DMS79 (cell line): ENCODE results near the gene CTSZ.
"Not testable (repeated sequence)": the region's sequence is repeated elsewhere in the genome, so short reads cannot be mapped to it uniquely, and the experiment has no call there.

Source experiments
- DNase-seq: peaks from one replicate; lab custom pipeline; 2025; lab: John Stamatoyannopoulos, UW

The CTSZ gene

GRCh38 chr20:59013031-59013951, 6.2 kb upstream of the CTSZ start:
- DNase-seq = no peak

DNA sequence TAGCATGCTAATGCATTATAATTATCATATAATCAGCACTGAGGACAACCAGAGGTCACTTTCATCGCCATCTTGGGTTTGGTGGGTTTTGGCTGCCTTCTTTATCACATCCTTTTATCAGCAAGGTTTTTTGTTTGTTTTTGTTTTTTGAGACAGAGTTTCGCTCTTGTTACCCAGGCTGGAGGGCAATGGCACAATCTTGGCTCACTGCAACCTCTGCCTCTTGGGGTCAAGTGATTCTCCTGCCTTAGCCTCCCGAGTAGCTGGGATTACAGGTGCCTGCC, 4.8 kb upstream of the CTSZ start:
- DNase-seq = not testable (repeated sequence)

GRCh38 chr20:59010995-59011873, 4.2 kb upstream of the CTSZ start:
- DNase-seq = no peak

DNA sequence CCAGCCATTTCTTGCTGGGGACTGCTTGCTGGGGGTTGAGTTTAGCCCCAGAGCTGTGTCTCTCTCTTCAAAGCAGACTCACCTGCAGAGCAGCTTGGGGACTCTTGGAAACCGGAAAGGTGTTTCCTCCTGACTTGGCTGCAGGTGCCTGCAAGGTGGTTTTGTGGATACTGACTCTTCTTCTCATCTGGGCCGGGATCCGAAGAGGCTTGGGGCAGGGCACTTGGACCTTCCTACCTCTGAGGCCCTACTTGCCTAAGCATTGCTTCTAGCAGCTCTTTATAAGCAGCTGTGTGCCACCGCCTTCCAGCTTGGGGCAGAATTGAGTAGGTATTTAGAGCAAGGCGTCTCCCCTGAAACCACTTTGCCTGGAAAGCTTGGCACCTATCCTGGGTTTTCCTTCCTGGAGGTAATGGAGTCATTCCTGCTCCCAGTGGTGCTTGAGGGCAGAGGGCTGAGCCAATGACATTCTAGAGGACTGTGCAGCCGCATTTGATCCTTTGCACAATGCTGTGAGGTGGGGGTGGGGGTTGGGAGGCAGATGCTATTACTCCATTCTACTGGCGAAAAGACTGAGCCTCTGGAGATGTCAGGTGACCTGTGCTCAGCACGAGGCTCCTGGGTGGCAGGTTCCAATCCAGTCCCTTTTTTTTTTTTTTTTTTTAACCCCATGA, 3.4 kb upstream of the CTSZ start:
- DNase-seq = no peak

DNA sequence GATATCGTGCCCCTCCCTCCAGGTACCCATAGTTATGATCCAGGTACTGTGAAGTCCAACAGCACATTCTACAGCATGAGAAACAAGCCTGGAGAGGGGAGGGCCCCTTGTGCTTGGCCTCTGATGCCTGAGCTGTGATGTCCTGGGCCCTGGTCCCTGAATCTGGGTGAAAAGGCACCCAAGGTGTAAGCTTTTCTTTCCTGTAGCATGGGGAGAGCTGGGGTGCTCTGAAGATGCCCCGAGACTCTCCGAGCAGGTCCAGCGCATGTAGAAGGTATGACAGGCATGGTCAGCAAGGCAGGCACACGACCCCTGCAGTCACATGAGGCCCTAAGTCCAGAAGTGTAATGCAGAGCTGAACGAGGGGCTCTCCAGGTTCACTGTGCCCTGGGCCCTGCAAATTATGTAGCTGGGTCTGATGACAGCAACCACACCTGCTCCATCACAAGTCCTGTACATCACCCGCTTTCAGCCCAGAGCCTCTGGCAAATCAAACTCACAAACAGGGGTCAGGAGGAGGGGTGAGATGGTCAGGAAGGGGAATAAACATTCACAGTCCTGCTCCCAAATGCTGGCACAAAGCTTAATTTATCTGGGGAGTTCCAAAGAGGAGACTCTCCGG, 1.8 kb upstream of the CTSZ start:
- no peak for DNase-seq

- no peak for DNase-seq
Measured at GRCh38 chr20:59007665-59008511, 834 bp upstream of the CTSZ start.

GRCh38 chr20:59006167-59006863, 739 bp downstream of the CTSZ start:
- no peak for DNase-seq

DNA sequence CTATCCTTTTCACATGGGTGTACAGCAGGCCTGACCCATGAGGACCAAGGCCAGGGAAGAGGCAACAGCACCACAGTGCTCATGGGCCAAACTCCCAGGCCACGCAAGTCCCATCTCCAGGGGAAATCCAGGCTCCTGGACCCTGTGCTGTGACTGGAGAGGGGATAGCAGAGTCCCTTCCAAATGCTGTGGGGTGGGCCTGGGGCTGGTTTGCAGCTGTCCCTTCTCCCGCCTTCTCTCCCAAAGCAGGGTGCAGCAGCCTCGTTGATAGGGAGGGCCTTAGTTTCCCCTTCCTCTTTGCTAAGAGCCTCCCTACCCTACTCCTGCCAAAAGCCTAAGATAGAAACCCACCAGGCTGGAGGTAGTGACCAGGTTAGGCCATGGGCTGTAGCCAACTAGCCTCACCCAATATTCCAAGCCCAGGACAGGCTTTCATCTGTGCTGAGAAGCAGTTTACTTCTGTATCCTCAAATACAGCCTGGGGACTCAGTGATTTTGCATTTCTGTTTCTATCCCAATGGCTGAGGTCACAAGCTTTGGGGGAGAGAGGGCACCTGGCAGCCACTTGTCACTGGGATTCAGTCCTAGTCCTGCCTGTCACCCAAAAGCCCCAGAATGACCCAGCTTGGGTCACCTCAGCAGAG, 1.4 kb downstream of the CTSZ start:
- DNase-seq = no peak

DNA sequence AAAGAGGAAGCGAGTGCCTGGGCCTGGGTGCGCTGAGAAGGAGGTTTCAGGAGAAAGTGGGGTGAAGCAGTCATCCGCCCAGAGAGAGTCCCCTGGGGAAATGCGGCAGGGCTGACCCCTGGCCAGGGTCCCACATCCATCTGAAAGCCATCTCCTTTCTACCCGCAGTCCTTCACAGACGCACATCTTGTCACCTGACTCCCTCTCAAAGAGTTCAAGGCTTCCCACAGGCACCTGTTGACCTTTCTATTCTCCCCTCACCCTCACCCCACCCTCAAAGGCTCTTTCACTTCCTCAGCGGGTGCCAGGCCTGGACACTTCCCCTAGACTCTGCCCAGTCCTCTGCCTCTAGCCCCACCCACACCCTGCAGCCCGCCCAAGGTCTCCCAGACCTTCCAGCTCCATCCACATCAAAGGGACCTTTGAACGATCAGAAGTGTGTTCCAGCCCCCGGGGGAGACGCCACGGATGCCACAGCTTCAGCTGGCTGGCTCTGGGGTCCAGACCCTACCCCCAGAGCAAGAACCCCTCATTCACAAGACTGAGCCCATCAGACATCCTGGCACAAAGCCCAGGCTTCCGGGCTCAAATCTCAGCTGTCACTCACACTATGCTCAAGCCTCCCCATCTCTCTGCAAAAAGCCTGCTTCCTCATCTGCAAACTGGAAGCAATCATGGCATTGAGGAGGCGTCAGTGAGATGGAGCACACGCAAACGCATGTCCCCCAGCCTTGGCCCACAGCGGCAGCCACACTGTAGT, 2.1 kb downstream of the CTSZ start:
- DNase-seq = no peak

DNA sequence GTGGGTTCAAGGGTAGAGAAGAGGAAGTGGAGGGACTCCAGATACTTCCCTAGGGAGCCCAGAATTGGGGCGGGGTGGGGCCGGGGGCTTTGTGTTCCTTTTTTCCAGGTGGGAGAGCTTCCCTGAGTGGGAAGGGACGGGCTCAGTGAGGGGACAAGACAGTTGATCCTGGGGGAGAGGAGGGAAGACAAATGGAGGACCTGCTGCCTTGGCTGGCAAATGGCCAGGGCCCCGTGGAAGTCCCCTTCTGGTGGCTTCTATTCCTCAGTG, 2.6 kb downstream of the CTSZ start:
- no peak for DNase-seq

GRCh38 chr20:59003836-59004492, 3.1 kb downstream of the CTSZ start:
- no peak for DNase-seq

GRCh38 chr20:59002874-59003399, 4.1 kb downstream of the CTSZ start:
- no peak for DNase-seq

DNA sequence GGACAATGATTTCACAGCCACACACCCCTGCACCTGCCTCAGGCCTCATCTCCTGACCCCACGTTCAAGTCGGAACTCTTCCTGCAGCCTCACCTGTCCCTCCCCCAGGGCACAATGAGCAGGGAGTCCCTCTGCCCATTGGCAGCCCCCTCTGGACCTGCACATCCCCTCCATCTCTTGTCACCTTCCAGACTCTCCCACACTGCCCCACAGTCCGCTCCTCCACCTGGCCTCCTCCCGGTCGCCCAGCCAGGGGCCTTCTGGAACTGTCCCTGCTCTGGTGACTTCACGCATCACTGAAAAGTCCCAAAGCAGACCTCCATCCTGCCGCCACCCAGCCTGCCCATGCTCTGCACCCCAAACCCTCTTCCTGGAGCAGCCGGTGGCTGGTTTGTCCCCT, 4.7 kb downstream of the CTSZ start:
- DNase-seq = no peak

GRCh38 chr20:59001449-59002171, 5.4 kb downstream of the CTSZ start:
- no peak for DNase-seq

DNA sequence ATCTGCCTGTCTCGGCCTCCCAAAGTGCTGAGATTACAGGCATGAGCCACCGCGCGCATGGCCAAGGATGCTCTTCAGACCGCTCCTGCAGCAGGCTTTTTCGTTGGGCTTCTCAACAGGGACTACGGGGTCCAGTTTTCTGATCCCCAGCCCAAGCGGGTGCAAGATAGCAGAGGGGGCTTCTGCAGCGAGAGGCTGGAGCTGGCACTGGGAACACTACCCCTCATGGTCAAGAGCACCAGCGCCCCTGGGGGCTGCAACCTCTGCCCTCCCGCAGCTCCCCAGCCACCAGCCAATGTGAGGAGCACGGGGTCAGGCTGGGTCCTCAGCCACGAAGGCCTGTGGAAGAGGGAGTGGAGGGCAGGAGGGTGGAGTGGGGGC, 6.0 kb downstream of the CTSZ start:
- DNase-seq = no peak

DNA sequence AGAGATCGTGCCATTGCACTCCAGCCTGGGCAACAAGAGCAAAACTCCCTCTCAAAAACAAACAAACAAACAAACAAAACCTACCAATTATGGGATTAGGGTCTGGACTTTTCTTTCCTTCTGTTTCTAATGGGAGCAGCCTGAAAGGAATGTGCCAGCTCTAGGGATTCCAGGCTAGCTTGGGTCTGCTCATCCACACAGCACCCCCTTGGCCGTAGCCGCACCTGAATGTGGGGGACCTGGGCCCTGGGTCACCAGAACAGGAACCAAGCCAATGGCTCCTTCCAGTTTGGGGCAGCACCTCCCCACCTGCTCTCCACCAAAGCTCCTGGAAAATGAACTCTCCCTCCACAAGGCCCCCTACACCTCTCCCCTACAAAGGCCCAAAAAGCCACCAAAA, 6.7 kb downstream of the CTSZ start:
- DNase-seq = no peak

DNA sequence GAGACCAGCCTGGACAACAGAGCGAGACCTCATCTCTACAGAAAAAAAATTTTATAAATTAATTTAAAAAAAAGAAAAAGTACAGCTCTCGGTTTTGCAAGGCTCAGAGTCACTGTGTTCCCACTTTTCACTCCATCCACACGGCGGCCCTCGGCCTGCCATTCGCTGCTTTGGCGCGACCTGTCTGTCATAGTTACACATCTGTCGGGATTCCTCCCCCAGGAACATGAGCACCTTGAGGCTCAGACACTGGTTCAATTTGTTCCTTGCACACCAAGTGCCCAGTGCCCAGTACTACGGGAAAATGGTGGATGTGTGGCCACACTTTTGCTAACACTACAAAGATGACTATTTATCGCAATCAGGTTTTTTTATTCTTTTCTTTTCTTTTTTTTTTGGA, 8.4 kb downstream of the CTSZ start:
- no peak for DNase-seq

GRCh38 chr20:58997141-58997770, 9.8 kb downstream of the CTSZ start:
- DNase-seq = no peak
